Effector CD4-positive, alpha-beta T cell (primary cell): ENCODE data around the gene NOTUM.

Experiments
- DNase-seq: peaks from one replicate; pipeline ENCODE4 v3.0.0-alpha.2; 2020

The NOTUM gene

DNA sequence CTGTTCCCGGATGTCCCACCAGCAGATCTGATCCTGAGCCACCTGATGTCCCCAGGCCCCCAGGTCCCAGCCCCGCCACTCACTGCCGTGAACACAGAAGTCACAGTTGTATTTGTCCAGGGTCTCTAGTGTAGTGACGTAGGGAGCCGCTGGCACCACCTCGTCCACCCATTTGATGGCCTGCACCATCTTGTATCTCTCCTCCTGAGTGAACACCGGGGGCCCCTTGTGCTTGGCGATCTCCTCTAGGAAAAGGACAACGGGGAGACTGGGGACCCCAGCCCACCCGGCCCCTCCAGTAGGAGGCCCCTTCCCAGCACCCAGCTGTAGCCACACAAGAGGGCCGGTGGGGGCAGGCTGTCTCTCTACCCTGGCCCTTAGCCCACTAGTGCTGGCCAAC lies 52.2 kb downstream of the NOTUM start:
- DNase-seq, result no peak

DNA sequence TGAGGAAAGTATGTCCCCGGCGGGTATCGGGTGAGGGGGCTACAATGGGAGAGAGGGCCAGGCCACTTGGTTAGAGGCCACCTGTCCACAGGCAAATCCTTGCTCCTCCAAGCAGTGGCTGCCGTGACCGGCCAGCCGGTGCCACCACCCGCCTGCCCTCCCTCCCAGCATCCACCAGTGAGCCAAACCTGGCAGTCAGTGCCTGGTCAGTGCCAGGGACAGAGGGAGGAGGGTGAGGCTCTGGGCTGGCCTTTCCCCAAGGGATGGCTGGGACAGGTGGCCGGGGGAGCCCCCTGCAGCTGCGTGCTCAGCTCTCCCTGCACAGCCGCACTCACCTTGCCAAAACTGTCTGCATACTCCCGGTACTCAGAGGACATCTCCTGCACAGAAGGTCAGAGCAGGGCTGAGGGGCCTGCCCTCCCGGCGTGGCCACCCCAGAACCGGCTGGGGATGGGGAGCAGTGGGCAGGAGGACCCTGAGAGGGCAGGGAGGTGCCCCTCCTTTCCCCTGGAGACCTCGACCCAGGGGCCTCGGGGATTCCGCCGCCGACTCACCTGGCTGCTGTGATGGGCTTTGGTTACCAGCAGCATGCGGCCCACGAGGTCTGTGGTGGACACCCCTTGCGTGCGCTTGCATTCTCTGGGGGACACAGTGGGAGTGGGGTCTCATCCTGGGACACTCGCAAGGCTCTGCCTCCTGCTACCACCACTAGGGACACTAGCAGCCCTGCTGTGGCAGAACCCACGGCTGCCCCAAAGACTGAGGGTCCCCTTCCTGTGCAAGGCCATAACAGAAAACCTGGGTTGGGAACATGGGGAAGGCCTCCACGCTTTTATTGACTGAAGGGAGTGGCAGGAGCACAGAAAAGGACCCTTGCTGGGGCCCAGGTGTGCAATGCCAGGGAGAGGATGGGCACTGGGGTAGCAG lies 53.5 kb downstream of the NOTUM start:
- DNase-seq, result no peak

- no peak for DNase-seq
These were observed 54.3 kb downstream of the NOTUM start for GRCh38 chr17:81906476-81907218.

DNA sequence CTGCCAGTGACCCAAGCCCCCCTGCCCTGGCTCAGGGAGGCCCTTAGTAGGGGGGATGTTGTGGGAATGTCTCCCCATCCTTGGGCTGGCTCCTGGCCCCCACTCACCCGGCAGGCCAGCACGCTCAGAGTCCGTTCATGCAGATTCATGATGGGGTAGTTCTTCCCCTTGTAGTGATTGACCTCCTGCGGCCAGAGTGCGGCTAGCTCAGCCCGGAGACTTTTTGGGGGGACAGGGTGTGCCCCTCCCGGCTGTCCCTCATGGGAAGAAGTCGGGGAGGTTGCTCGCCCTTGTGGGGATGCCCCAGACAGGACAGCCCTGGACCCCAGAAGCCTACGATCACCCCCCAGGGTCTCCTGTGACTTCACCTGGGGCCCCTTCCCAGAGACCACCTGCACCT lies 55.0 kb downstream of the NOTUM start:
- no peak for DNase-seq

GRCh38 chr17:81905424-81905875 lies 55.5 kb downstream of the NOTUM start:
- DNase-seq, result no peak

GRCh38 chr17:81904600-81905423 lies 56.2 kb downstream of the NOTUM start:
- no peak for DNase-seq

- DNase-seq, result no peak
These were observed 56.9 kb downstream of the NOTUM start for GRCh38 chr17:81903896-81904599.

GRCh38 chr17:81903415-81903831 lies 57.6 kb downstream of the NOTUM start:
- DNase-seq, result no peak

GRCh38 chr17:81902653-81903414 lies 58.2 kb downstream of the NOTUM start:
- DNase-seq, result no peak
